ENCODE data around the gene RAB26.

The RAB26 gene

DNA sequence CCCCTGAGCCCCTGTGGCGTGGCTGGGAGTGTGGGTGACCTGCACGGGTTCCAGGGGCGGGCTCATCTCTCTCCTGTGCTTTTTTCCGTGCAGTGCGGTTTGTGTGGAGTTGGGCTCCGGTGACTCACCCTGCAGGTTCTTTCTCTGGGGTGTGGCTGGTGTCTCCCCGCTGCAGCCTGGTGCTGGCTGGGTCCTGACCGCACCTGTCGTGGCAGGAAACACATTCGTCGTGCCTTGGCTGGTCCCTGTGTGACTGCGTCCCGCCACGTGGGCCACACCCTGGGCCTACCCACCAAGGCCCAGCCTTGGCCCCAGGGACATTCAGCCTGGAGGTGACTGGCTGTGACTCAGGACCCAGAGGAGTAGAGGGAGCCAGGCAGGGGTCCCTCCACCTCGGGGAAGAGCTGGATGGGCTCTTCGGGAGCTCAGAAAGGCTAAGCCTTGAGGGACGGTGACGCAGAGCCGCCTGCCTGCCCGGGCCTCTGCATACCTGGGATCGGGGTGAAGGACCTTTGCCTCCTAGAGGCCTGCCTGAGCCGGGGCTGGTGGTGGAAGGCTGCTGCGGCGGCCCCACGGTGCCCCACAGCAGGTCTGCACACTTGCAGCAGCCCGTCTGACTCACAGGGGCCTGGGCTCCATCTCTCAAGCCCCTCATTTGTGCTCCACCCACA is 14.9 kb downstream of the RAB26 start:
- DNase-seq, result no peak

DNA sequence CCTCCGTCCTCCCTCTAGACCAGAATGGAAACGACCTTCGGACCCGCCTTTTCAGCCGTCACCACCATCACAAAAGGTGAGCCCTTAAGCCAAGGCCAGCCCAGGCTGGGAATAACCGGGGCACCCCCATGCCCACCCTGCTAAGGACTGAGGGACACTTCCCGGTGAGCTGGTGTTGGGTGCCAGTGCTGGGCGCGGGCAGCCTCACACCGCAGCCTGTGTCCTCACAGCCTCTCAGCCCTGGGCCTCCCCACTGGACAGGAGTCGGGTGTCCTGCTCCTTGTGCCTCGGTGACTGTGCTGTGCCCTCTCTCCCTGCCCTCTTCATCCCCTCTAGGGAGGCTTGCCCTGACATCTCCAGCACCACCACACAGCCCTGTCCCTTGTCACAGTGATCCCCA is 17.4 kb downstream of the RAB26 start:
- DNase-seq, result no peak

DNA sequence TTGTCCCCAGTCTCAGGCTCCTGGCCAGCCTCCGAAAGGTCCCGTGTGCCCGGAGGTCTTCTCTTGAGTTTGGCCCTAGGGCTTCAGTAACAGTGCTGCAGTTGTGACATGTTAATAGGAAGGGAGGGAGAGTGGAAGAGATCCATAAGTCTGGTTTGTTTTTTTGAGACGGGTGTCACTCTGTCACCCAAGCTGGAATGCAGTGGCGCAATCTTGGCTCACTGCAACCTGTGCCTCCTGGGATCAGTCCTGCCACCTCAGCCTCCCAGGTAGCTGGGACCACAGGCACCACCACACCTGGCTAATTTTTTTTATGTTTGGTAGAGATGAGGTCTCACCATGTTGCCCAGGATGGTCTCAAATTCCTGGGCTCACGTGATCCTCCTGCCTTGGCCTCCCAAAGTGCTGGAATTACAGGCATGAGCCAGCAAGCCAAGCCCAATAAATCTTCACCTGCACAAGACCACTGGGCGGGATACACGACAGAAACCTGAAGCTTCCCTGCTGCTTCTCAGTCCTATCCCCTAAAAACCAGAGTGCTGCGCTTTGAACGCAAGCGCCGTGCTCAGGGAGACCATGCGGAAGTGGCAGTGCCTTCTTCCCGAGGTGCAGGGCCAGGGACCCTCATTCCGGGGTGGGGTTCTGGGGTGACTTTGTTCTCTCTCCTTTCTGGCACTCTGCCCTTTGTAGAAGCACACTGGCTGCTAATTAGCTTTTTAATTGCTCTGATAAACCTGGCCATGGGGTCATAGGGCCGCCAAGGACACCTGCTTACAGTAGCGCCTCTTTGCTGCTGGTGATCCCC is 18.0 kb downstream of the RAB26 start:
- DNase-seq, result no peak

- no peak for DNase-seq
Observed at GRCh38 chr16:2167068-2167638, 18.7 kb downstream of the RAB26 start.

- DNase-seq, result no peak
Observed at GRCh38 chr16:2170080-2170479, 21.7 kb downstream of the RAB26 start.

DNA sequence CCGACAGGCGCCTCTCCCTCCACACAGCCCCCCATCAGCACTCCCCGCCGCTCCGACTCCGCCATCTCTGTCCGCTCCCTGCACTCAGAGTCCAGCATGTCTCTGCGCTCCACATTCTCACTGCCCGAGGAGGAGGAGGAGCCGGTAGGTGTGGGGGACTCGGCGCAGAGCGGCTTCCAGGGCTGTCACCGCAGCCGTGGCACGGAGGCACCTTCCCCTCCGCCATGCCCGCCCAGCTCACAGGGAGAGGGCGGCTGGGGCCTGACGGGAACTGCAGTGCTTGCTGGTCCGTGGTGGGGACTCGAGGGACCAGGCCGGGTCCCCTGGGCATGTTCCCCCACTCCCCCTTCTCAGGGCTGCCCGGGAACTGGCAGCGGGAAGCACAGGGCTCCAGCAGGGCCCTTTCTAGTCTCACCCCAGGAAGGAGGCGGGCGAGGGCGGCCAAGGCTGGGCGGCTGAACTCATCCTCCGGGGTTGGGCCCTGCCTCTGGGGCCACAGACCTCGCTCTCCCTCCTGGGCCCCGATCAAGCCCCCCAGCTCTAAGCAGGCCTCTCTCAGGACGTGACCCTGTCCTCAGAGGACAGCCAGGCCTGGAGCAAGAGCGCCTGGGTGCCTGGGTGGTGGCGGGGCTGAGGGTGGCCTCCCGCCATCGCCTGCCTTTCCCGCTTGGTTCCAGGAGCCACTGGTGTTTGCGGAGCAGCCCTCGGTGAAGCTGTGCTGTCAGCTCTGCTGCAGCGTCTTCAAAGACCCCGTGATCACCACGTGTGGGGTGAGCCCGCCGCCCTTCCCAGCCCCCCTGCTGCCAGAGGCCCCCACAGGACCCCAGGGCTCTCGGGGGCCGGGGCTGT is 22.4 kb downstream of the RAB26 start:
- DNase-seq, result no peak

DNA sequence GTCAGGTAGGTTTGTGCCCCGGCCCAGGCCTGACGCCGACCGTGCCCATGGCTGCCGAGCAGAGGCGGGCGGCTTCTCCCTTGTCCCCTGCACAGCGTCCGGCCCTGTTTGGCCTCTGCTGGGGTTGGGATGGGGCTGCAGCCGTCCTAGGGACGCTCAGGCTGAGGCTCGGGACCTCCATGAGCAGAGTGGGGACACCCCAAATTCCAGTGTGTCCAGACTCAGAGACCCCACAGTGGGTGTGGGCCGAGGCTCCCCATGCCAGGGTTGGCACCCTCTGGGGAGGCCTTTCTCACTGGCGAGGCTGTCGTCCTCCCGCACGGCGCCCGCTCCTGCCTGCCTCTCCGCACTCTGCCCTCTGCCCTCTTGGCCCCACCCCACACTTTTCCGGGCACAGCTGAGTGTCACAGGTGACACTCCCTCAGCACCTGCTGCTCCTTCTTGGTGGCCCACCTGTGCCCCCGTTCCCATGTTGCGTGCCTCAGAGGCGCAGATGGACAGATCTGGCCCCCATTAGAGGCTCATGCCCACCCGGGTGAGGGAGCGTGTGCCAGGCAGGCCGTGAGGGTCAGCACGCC is 23.3 kb downstream of the RAB26 start:
- no peak for DNase-seq

DNA sequence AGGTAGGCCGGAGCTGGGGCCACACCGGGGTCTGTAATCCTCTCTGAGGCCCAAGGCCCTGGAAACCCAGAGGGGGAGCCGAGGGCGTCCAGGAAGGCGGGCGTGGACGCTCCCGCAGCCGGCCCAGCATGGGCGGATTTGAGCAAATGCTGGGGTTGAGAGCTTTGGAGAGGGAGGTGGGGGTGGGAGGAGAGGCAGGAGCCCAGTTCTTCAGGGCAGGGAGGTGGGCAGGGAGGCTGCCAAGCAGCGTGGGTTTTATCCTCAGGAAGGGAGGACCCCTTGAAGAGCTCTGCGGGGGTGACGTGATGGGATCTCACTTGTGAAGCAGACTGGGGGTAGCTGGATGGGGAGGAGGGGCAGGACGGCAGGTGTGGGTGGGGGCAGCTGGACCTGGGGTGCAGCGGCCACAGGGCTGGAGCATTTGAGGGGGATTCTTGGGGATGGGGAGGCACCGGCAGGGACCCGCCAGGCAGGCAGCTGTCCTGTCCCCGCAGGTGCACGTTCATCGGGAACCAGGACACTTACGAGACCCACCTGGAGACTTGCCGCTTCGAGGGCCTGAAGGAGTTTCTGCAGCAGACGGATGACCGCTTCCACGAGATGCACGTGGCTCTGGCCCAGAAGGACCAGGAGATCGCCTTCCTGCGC is 24.4 kb downstream of the RAB26 start:
- DNase-seq, result no peak

GRCh38 chr16:2173366-2173765 is 24.9 kb downstream of the RAB26 start:
- DNase-seq, result no peak

DNA sequence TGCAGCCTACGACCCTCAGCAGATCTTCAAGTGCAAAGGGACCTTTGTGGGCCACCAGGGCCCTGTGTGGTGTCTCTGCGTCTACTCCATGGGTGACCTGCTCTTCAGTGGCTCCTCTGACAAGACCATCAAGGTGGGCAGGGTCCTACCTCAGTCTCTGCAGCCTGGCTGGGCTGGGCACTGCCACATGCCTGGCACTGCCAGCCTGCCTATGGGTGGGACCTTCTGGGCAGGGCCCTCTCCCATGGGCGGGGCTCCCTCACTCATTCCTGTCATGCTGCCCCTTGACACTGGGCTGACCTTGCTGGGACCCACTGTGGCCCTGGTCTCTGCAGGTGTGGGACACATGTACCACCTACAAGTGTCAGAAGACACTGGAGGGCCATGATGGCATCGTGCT is 25.5 kb downstream of the RAB26 start:
- DNase-seq, result no peak

DNA sequence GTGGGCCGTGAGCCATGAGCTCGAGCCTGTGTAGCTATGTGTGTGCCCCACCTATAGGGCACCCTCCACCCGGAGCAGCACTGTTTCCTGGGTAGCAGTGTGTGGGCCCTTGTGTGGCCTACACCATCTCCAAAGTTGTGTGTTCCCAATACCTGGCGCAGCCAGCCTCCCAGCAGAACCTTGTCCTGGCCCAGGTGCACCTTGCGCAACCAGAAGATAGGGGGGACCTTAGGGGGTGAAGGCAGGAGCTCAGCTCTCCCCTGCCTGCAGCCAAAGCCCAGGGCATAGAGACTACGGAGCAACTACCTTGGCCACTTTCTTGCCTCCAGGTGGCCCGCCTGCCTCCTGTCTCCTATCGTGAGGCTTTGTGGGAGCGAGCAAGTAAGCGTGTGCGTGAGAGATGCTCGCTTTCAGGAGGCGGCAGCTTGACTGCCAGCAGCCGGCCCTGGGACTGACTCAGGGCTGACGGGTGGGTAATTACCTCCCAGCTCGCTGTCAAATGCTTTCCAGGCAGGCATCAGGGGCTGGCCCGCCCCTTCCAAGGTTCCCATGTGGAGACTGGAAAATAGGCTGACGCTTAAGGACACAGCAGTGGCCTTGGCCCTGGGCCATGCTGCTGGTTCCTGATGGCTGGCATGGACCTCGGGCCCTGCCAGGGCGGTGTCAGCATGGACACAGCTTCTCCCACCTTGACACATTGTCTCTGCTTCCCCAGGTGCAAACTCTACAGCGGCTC is 26.1 kb downstream of the RAB26 start:
- DNase-seq, result no peak

GRCh38 chr16:2175454-2175853 is 27.0 kb downstream of the RAB26 start:
- no peak for DNase-seq

DNA sequence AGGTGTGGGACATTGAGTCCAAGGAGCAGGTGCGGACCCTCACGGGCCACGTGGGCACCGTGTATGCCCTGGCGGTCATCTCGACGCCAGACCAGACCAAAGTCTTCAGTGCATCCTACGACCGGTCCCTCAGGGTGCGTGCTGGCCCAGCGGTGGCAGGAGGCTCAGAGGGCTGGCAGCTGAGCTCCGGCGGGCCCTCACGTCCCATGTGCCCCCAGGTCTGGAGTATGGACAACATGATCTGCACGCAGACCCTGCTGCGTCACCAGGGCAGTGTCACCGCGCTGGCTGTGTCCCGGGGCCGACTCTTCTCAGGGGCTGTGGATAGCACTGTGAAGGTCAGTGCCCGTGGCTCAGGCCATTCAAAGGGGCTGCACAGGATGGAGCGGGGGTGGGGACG is 27.6 kb downstream of the RAB26 start:
- no peak for DNase-seq

DNA sequence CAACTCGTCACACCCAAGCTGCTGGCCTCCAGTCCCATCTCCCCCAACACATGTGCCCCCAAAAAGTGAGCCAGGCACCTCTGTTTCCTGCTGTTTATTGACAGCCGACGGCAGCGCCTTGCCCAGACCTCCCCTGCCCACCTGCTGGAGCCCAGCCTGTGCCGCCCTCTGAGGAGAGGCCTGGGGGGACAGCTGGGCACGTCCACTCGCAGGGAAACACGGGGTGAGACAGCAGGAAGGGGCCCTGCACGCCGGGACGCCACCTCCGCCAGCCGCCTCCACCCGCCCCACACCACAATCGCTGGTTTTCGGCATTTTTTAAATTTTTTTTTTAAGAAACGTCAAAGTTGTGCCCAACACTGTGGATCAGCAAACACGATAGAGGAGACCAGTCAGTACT is 28.7 kb downstream of the RAB26 start:
- DNase-seq, result no peak

DNA sequence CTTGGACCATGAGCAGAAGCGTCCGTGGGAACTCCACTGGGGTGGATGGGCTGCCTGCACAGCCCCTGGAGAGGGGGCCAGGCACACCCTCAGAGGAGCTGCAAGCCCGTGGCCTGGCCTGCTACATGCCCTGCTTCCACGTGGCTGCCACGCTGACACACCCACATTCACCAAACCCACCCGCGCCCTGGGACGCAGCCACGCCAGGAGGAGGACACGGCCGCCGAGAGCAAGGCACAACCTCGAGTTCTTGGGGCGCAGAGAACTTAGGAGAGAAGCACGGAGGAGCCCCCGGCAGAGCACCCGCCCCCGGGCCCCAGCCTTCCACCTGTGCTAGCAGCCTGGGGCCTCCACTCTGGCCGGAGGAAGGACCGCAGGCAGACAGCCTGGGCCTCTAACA is 29.1 kb downstream of the RAB26 start:
- DNase-seq, result no peak

DNA sequence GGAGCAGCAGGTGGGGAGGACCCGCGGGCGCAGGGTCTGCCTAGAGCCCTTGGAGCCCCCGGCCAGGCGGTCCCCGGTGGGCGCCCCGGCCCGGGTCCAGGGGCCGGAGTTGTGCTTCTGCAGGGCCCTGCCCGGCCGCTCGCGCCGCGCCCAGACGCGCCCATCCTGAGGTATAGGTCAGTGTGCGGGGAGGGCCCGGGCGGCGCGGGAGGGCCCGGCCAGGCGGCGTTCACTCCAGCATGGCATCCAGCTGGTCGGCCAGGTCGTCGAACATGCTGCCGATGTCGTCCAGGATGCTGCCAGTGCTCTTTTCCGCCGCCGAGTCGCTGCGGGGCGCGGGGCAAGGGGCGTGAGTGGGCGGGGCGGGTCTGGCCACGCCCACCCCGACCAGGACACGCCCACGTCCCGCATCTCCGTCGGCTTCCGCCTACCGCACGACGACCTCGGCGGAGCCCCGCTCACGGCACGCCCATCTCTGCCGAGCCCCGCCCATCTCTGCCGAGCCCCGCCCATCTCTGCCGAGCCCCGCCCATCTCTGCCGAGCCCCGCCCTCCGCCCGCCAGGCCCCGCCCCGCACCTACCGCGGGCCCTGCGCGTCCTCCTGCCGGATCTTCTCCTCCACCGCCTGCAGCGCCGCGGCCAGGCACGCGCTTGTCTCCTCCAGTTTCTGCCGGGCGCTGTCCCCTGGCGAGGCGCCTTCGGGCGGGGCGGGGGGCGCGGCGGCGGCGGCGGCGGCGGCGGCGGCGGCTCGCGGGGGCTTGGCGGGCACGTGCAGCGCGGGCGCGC is 30.1 kb downstream of the RAB26 start:
- peak; percentile 69 for DNase-seq

DNA sequence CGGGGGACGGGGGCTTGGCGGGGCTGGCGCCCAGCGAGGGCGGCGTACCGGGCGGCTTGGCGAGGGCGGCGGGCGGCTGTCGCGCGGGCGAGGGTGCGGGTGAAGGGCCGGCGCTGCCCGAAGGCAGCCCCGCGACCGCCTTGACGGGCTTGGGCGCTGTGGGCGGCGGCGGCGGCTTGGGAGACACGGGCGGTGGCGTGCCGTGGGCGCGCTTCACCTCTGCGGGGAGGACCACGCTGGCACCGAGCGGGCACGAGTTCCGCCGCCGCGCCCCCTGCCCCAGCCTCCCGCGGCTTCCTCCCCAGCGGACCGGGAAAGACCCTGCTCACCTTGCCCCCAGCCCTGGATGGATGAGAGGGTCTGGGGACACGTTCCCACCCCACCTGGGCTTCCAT is 30.7 kb downstream of the RAB26 start:
- DNase-seq, result no peak

GRCh38 chr16:2179576-2179975 is 31.2 kb downstream of the RAB26 start:
- DNase-seq, result no peak

- no peak for DNase-seq
Observed at GRCh38 chr16:2180461-2180860, 32.0 kb downstream of the RAB26 start.

DNA sequence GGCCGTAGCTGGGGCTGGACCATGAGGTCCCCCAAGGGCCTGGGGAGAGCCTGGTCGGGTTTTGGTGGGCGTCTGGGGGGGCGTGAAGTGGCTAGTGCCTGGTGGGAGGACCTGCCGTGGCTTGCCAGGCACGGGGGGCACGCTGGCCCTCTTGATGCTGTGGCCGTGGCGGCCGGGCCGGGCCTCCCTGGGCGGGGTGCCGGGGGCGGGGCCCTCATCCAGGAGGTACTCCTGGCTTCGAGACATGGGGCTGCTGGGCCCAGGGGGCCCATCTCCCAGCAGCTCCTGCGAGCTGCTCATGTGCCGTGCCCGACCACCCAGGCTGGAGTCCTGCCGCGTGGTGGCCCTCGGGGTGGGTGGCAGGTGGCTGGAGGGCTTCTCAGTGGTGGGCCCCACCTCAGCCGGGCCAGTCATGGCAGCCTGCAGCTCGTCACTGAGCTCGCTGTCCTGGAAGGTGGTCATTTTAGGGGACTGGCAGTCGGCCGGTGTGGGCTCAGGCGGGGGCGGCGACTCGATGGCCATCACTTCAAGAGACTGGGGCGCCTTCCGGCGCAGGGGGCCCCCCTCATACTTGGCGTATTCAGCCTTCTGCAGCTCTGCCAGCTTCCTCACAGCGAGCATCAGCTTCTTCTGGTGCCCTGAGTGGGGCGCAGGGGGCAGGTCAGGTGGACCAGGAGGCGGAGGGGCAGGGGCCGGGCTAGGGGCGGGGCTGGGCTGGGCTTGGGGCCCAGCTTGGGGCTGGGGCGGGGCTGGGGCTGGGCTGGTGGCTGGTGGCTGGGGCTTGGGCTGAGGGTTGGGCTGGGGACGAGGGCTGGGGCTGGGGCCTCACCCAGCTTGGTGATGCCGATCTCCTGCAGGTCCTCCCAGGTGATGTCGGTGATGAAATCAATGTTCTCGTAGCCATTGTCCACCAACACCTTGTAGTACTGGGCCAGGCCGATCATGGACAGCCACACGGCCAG is 32.8 kb downstream of the RAB26 start:
- no peak for DNase-seq
